Activated T-cell treated with anti-CD3 and anti-CD28 coated beads, Interleukin-2, amount 50 U/mL, for 4 hours (primary cell): ENCODE measurements around the gene MTHFD2. TPM values are rescaled to one million over a fixed set of nuclear protein-coding genes. Genes with fewer than 3 reads are reported as not detected.
"Not testable (repeated sequence)": the region's sequence is repeated elsewhere in the genome, so short reads cannot be mapped to it uniquely, and the experiment has no call there.

Source experiments
- ATAC-seq, 2 donors: fragments of 200-7000 bp; cut with Tn5 transposase; one replicate each; pipeline ENCODE4 v1.10.0; 2021
- DNase-seq: peaks from one replicate; pipeline ENCODE4 v3.0.0-alpha.2; 2020
- H3K27me3 Mint-ChIP-seq: one replicate; pipeline ENCODE4 v1.8.0; 2021; ENCODE audit warnings: low read depth, mixed read lengths
- H3K36me3 Mint-ChIP-seq: one replicate; pipeline ENCODE4 v1.8.0; 2022; ENCODE audit warnings: mixed read lengths; ENCODE audit not compliant: insufficient read depth
- H3K4me1 Mint-ChIP-seq: one replicate; pipeline ENCODE4 v1.8.0; 2021; ENCODE audit warnings: low read depth, mixed read lengths
- H3K4me3 Mint-ChIP-seq: one replicate; pipeline ENCODE4 v1.8.0; 2021; ENCODE audit warnings: mild to moderate bottlenecking, moderate library complexity, mixed read lengths
- H3K9me3 Mint-ChIP-seq: one replicate; pipeline ENCODE4 v1.8.0; 2021; ENCODE audit warnings: mixed read lengths
- total RNA-seq, 3 donors: library from RNA; stranded (reverse); gene quantifications; one replicate each; pipeline ENCODE4 v1.2.1, GENCODE V29; 2021

Gene MTHFD2
- total RNA-seq, 3 donors from 2014 or later = 408 to 545 (median 430) TPM

GRCh38 chr2:74183878-74184277 lies 14.5 kb upstream of the MTHFD2 start:
- no peaks in the 10 kb centered on the region for H3K9me3 Mint-ChIP-seq
- peaks cover 18% of the 10 kb centered on the region for H3K4me1 Mint-ChIP-seq
- DNase-seq (no peak), ATAC-seq (no peak)
- no peaks in the 10 kb centered on the region for H3K27me3 Mint-ChIP-seq
- H3K36me3 Mint-ChIP-seq = no peaks in the 10 kb centered on the region
- H3K4me3 Mint-ChIP-seq = no peak overlapping the region

GRCh38 chr2:74186038-74186437 lies 12.4 kb upstream of the MTHFD2 start:
- DNase-seq (no peak), ATAC-seq (peak; percentile 98)
- H3K27me3 Mint-ChIP-seq = no peaks in the 10 kb centered on the region
- H3K36me3 Mint-ChIP-seq = no peaks in the 10 kb centered on the region
- no peaks in the 10 kb centered on the region for H3K9me3 Mint-ChIP-seq
- H3K4me3 Mint-ChIP-seq = peak overlapping the region; percentile 42
- H3K4me1 Mint-ChIP-seq = peaks cover 13% of the 10 kb centered on the region

GRCh38 chr2:74186706-74187105 lies 11.7 kb upstream of the MTHFD2 start:
- not testable (repeated sequence) for ATAC-seq, H3K36me3 Mint-ChIP-seq, DNase-seq, H3K4me3 Mint-ChIP-seq, H3K9me3 Mint-ChIP-seq, H3K27me3 Mint-ChIP-seq
- H3K4me1 Mint-ChIP-seq = peaks cover 13% of the 10 kb centered on the region

DNA sequence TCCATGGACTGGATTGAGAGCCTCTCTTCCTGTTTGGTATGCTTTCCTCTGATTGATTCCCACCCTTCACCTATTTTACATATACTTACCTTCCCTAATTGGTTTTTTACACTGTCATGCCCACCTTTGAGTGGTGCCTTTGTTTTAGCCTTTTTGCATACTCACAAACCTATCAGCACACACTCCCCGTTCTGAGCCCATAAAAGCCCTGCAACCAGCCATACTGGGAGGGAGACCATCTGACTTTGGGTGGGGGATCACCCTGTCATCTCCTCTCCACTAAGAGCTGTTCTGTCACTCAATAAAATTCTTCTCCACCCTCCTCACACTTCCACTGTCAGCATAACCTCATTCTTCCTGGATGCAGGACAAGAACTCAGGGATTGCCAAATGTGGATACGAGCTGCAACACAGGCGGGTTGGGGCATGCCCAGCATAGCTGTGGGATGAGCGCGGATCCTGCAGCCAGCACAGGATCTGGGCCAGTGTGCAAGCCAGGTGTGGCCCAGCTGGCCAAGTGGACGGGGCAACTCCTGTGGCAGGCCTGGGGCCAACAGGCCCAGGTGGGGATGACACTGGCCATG lies 10.3 kb upstream of the MTHFD2 start:
- DNase-seq (no peak), ATAC-seq (no peak)
- H3K27me3 Mint-ChIP-seq = no peaks in the 10 kb centered on the region
- no peaks in the 10 kb centered on the region for H3K9me3 Mint-ChIP-seq
- H3K4me3 Mint-ChIP-seq = no peak overlapping the region
- H3K4me1 Mint-ChIP-seq = peaks cover 11% of the 10 kb centered on the region
- H3K36me3 Mint-ChIP-seq = no peaks in the 10 kb centered on the region

- Mint-ChIP-seq H3K9me3 (no peaks in the 10 kb centered on the region), H3K4me1 (peaks cover 11% of the 10 kb centered on the region), H3K4me3 (no peak overlapping the region), H3K36me3 (no peaks in the 10 kb centered on the region), H3K27me3 (no peaks in the 10 kb centered on the region)
- ATAC-seq = no peak
- DNase-seq = no peak
Measured at GRCh38 chr2:74188696-74189095, 9.7 kb upstream of the MTHFD2 start.

DNA sequence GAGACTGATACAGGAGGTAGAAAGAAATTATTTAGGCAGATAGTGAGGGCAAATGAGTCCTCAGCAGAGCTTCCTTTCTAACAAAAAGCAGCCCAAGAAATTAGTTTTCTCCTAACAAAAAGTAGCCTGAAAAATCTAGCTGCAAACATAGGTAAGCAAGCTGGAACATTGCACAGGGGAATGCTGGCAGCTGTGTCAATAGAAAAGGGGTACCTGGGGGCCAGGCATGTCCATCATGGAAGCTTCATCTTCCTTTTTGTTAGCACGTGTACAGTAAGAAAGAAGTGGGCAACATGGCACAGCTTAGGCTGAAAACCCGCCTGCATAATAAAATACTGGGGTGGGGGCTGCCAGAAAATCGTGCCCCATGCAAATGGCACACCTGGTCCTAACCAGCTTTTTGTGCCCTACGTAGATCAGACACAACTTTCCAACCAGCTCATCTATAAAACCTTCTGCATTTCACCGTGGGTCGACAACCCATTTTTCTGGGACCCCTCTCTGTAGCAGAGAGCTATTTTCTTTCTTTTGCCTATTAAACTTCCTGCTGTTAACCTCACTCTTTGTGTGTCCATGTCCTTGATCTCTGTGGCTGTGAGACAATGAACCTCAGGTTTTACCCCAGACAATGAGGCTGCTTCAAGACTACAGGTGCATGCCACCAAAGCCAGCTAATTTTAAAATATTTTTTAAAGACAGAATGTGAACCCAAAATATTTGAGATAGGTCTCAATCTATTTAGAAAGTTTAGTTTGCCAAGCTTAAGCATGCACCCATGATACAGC lies 6.6 kb upstream of the MTHFD2 start:
- Mint-ChIP-seq H3K4me1 (no peaks in the 10 kb centered on the region), H3K4me3 (no peak overlapping the region), H3K27me3 (no peaks in the 10 kb centered on the region), H3K9me3 (no peaks in the 10 kb centered on the region), H3K36me3 (no peaks in the 10 kb centered on the region)
- no peak for ATAC-seq
- DNase-seq = no peak

DNA sequence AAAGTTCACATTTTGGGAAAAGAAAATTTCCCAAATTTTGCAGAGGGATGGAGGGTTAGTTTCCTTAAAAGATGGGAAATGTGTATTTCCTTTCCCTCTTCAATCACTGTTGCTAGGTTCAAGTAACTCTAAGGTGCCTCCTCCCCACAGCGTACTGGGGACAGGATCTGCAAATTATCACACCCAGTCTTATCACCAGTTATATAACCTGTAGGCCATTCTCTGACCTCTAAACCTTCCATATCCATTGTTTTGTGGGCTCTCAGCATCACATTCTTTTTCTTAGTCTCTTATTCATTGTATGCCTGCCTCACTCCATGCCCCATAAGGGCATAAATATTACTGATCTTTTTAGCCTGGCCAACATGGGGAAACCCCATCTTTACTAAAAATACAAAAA lies 3.6 kb upstream of the MTHFD2 start:
- Mint-ChIP-seq H3K9me3 (no peaks in the 10 kb centered on the region), H3K4me3 (no peak overlapping the region), H3K36me3 (peaks cover 9% of the 10 kb centered on the region), H3K4me1 (peaks cover 10% of the 10 kb centered on the region), H3K27me3 (no peaks in the 10 kb centered on the region)
- ATAC-seq (no peak), DNase-seq (no peak)

DNA sequence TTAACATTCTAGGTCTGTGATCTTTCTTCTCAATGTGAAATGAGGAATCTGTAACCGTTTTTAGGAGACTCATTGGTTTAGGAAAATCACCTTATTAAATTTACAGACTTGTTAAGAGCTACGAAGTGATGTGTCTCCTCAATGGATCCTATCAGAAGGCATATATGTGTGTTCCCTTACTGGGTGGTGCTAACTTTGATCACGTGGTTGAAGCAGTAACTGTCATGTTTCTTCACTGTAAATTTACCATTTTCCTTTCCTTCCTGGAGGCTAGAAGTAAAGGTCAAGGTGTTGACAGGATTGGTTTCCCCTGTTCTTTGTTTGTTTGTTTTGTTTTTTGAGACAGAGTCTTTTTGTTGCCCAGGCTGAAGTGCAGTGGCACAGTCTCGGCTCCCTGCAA lies 1.4 kb upstream of the MTHFD2 start:
- Mint-ChIP-seq H3K36me3 (peaks cover 22% of the 10 kb centered on the region), H3K9me3 (no peaks in the 10 kb centered on the region), H3K4me3 (no peak overlapping the region), H3K4me1 (peaks cover 24% of the 10 kb centered on the region), H3K27me3 (no peaks in the 10 kb centered on the region)
- ATAC-seq (no peak), DNase-seq (no peak)

DNA sequence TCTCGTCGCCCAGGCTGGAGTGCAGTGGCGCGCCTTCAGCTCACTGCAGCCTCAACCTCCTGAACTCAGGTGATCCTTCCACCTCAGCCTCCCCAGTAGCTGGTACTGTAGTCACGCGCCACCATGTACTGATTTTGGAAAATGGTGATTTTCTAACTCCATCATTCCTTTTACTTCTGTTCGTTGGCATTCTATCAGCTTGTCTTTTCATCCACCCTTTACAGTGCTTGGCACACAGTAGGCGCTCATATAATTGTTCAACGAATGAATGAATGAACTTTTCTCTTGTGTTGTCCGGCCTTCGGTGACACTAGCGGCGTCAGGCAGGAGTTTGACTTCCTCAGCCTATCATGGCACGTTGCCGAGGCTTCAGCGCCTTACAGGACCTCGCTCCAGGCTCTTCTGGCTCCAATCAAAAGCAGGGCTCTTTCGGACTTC lies 373 bp upstream of the MTHFD2 start:
- ATAC-seq (no peak), DNase-seq (no peak)
- Mint-ChIP-seq H3K27me3 (no peaks in the 10 kb centered on the region), H3K4me3 (peak overlapping the region; percentile 95), H3K9me3 (no peaks in the 10 kb centered on the region), H3K36me3 (peaks cover 22% of the 10 kb centered on the region), H3K4me1 (peaks cover 29% of the 10 kb centered on the region)

- no peaks in the 10 kb centered on the region for H3K9me3 Mint-ChIP-seq
- ATAC-seq = no peak
- H3K4me3 Mint-ChIP-seq = peak overlapping the region; percentile 95
- peaks cover 25% of the 10 kb centered on the region for H3K36me3 Mint-ChIP-seq
- H3K4me1 Mint-ChIP-seq = peaks cover 39% of the 10 kb centered on the region
- DNase-seq = no peak
- no peaks in the 10 kb centered on the region for H3K27me3 Mint-ChIP-seq
Measured at GRCh38 chr2:74199275-74199701, 873 bp downstream of the MTHFD2 start.

GRCh38 chr2:74199871-74200305 lies 1.5 kb downstream of the MTHFD2 start:
- DNase-seq = no peak
- peaks cover 30% of the 10 kb centered on the region for H3K36me3 Mint-ChIP-seq
- H3K27me3 Mint-ChIP-seq = no peaks in the 10 kb centered on the region
- no peak for ATAC-seq
- H3K9me3 Mint-ChIP-seq = no peaks in the 10 kb centered on the region
- peak overlapping the region; percentile 95 for H3K4me3 Mint-ChIP-seq
- H3K4me1 Mint-ChIP-seq = peaks cover 45% of the 10 kb centered on the region

- Mint-ChIP-seq H3K4me3 (peak overlapping the region; percentile 95), H3K9me3 (no peaks in the 10 kb centered on the region), H3K36me3 (peaks cover 40% of the 10 kb centered on the region), H3K4me1 (peaks cover 58% of the 10 kb centered on the region), H3K27me3 (no peaks in the 10 kb centered on the region)
- ATAC-seq (no peak), DNase-seq (no peak)
Measured at GRCh38 chr2:74201196-74201595, 2.8 kb downstream of the MTHFD2 start.

GRCh38 chr2:74201596-74201995 lies 3.2 kb downstream of the MTHFD2 start:
- DNase-seq = no peak
- ATAC-seq = no peak
- Mint-ChIP-seq H3K4me1 (peaks cover 62% of the 10 kb centered on the region), H3K36me3 (peaks cover 44% of the 10 kb centered on the region), H3K9me3 (no peaks in the 10 kb centered on the region), H3K4me3 (peak overlapping the region; percentile 95), H3K27me3 (no peaks in the 10 kb centered on the region)

GRCh38 chr2:74204436-74204835 lies 6.0 kb downstream of the MTHFD2 start:
- DNase-seq (no peak), ATAC-seq (no peak)
- Mint-ChIP-seq H3K36me3 (peaks cover 54% of the 10 kb centered on the region), H3K4me1 (peaks cover 70% of the 10 kb centered on the region), H3K27me3 (no peaks in the 10 kb centered on the region), H3K9me3 (no peaks in the 10 kb centered on the region), H3K4me3 (peak overlapping the region; percentile 38)

- H3K9me3 Mint-ChIP-seq = no peaks in the 10 kb centered on the region
- no peak for ATAC-seq
- H3K4me1 Mint-ChIP-seq = peaks cover 73% of the 10 kb centered on the region
- H3K36me3 Mint-ChIP-seq = peaks cover 50% of the 10 kb centered on the region
- DNase-seq = no peak
- H3K4me3 Mint-ChIP-seq = peak overlapping the region; percentile 73
- H3K27me3 Mint-ChIP-seq = no peaks in the 10 kb centered on the region
Measured at GRCh38 chr2:74205113-74205512, 6.7 kb downstream of the MTHFD2 start.
